Epithelial cell of esophagus (primary cell): ENCODE results near the gene CHST11.

Experiments used
- DNase-seq: peaks from one replicate; pipeline ENCODE4 v3.0.0; 2010; ENCODE audit warnings: low read depth
- H3K4me3 ChIP-seq: 2 replicates; pipeline ENCODE4 v1.5.1; 2011; ENCODE audit warnings: mild to moderate bottlenecking, low read length, control low read depth
- CTCF ChIP-seq: IDR thresholded peaks from 2 replicates; pipeline ENCODE4 v1.5.1; 2011; ENCODE audit warnings: low read depth, mild to moderate bottlenecking, low read length, control low read depth, inconsistent platforms; ENCODE audit not compliant: insufficient read depth; ENCODE audit errors: missing control alignments

CHST11 gene

GRCh38 chr12:104456417-104456949 lies at the start of gene CHST11:
CHST11 (plus strand) TSS chr12:104456948.
- H3K4me3 ChIP-seq = peak within 1 kb of the TSS; percentile 82
- peak; percentile 23 for TF ChIP-seq CTCF
- peak; percentile 81 for DNase-seq

- TF ChIP-seq CTCF = no peak
- DNase-seq = no peak
- no peak overlapping the region for H3K4me3 ChIP-seq
Measured at GRCh38 chr12:104407438-104407837, 49.3 kb upstream of the CHST11 start.

DNA sequence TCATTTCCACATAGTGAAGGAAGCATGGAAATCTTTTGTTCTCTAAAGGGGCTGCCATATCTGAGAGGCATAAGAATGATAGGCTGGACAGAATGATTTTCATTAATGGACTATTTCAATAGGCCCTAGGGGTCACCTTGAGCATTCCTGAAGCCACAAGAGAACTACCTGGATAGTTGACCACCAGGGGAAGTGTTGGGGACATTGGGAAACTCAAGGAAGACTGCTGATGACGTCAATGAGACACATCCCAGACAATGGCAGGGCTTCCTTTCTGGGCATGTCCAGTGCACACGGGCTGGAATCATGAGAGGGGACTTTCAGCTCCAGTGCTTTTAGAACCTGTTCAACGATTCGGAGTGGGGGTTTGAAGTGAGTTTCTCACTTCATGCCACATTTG lies 48.8 kb upstream of the CHST11 start:
- no peak for DNase-seq
- TF ChIP-seq CTCF = no peak
- H3K4me3 ChIP-seq = no peak overlapping the region

GRCh38 chr12:104410326-104410725 lies 46.4 kb upstream of the CHST11 start:
- H3K4me3 ChIP-seq = no peak overlapping the region
- no peak for DNase-seq
- no peak for TF ChIP-seq CTCF

- TF ChIP-seq CTCF = no peak
- DNase-seq = no peak
- H3K4me3 ChIP-seq = no peak overlapping the region
Measured at GRCh38 chr12:104410786-104411185, 46.0 kb upstream of the CHST11 start.

GRCh38 chr12:104411826-104412641 lies 44.7 kb upstream of the CHST11 start:
- H3K4me3 ChIP-seq = no peak overlapping the region
- peak; percentile 61 for DNase-seq
- TF ChIP-seq CTCF = no peak

- no peak for DNase-seq
- TF ChIP-seq CTCF = no peak
- H3K4me3 ChIP-seq = no peak overlapping the region
Measured at GRCh38 chr12:104412681-104413080, 44.1 kb upstream of the CHST11 start.
